ENCODE data around the gene DMAC2.
"Not testable (repeated sequence)": the region's sequence is repeated elsewhere in the genome, so short reads cannot be mapped to it uniquely, and the experiment has no call there.

Gene DMAC2

GRCh38 chr19:41403181-41403970 is 36.3 kb downstream of the DMAC2 start:
- FAIRE-seq (no peak), DNase-seq (ENCODE audit: insufficient read length, low spot score) (no peak)

GRCh38 chr19:41402010-41402409 is 37.7 kb downstream of the DMAC2 start:
- FAIRE-seq, result no peak
- DNase-seq (ENCODE audit: insufficient read length, low spot score), result no peak

- DNase-seq (ENCODE audit: insufficient read length, low spot score) (no peak), FAIRE-seq (no peak)
Measured at GRCh38 chr19:41401483-41401882, 38.2 kb downstream of the DMAC2 start.

GRCh38 chr19:41399525-41399924 is 40.2 kb downstream of the DMAC2 start:
- no peak for FAIRE-seq

GRCh38 chr19:41399091-41399490 is 40.6 kb downstream of the DMAC2 start:
- FAIRE-seq (no peak), DNase-seq (ENCODE audit: insufficient read length, low spot score) (no peak)

More at GRCh38 chr19:41399525-41399924, 40.2 kb downstream of the DMAC2 start:
- no peak for DNase-seq (ENCODE audit: insufficient read length, low spot score)

- no peak for FAIRE-seq
Measured at GRCh38 chr19:41398598-41398997, 41.1 kb downstream of the DMAC2 start.

GRCh38 chr19:41398050-41398418 is 41.7 kb downstream of the DMAC2 start:
- no peak for DNase-seq (ENCODE audit: insufficient read length, low spot score)

More at GRCh38 chr19:41398598-41398997, 41.1 kb downstream of the DMAC2 start:
- DNase-seq (ENCODE audit: insufficient read length, low spot score), result no peak

GRCh38 chr19:41397086-41398049 is 42.3 kb downstream of the DMAC2 start, which contains the start of the genes BCKDHA and EXOSC5:
Gene BCKDHA, plus strand, starts transcription at chr19:41397818. Its CDS starts 10 bp downstream, at chr19:41397828.
Gene EXOSC5, minus strand, starts transcription at chr19:41397359. Its CDS starts 31 bp downstream, at chr19:41397328.
- FAIRE-seq (peak; percentile 92), DNase-seq (ENCODE audit: insufficient read length, low spot score) (peak; percentile 98)

More at GRCh38 chr19:41398050-41398418, 41.7 kb downstream of the DMAC2 start:
- FAIRE-seq, result no peak

GRCh38 chr19:41395355-41395754 is 44.4 kb downstream of the DMAC2 start:
- FAIRE-seq (no peak), DNase-seq (ENCODE audit: insufficient read length, low spot score) (no peak)

GRCh38 chr19:41392775-41393174 is 46.9 kb downstream of the DMAC2 start:
- no peak for FAIRE-seq
- DNase-seq (ENCODE audit: insufficient read length, low spot score), result no peak

GRCh38 chr19:41391618-41392017 is 48.1 kb downstream of the DMAC2 start:
- no peak for FAIRE-seq
- no peak for DNase-seq (ENCODE audit: insufficient read length, low spot score)

GRCh38 chr19:41386442-41386841 is 53.3 kb downstream of the DMAC2 start:
- DNase-seq (ENCODE audit: insufficient read length, low spot score), result no peak
- no peak for FAIRE-seq

- FAIRE-seq, result no peak
Measured at GRCh38 chr19:41384351-41384750, 55.4 kb downstream of the DMAC2 start.

GRCh38 chr19:41381536-41381935 is 58.2 kb downstream of the DMAC2 start:
- FAIRE-seq; DNase-seq (ENCODE audit: insufficient read length, low spot score): not testable (repeated sequence)

More at GRCh38 chr19:41384351-41384750, 55.4 kb downstream of the DMAC2 start:
- no peak for DNase-seq (ENCODE audit: insufficient read length, low spot score)

All from HTR-8/SVneo (cell line).